HEK293T (cell line): ENCODE measurements around the gene COG2.
"Not testable (repeated sequence)": the region's sequence is repeated elsewhere in the genome, so short reads cannot be mapped to it uniquely, and the experiment has no call there.

ENCODE experiments used
- FOXK2 ChIP-seq: fragments of 450-650 bp; IDR thresholded peaks from 2 replicates; pipeline ENCODE4 v1.6.1; 2016; ENCODE audit warnings: mild to moderate bottlenecking
- LEF1 ChIP-seq: fragments of 450-650 bp; IDR thresholded peaks from 2 replicates; pipeline ENCODE4 v1.6.1; 2017; ENCODE audit warnings: mild to moderate bottlenecking, borderline replicate concordance
- SP1 ChIP-seq: fragments of 450-650 bp; IDR thresholded peaks from 2 replicates; pipeline ENCODE4 v1.6.1; 2017
- TARDBP ChIP-seq: fragments of 450-650 bp; IDR thresholded peaks from 2 replicates; pipeline ENCODE4 v1.6.1; 2016

GRCh38 chr1:230698964-230699363, 56.7 kb downstream of the COG2 start:
- not testable (repeated sequence) for TF ChIP-seq SP1, FOXK2, TARDBP, LEF1
